HG02840 (cell line): ENCODE data around the gene SMIM5.
A peak's percentile ranks its signal among the peaks of the same experiment; 100 is the strongest.
"Not testable (repeated sequence)": the region's sequence is repeated elsewhere in the genome, so short reads cannot be mapped to it uniquely, and the experiment has no call there.

ENCODE experiments used
- ATAC-seq: cut with Tn5 transposase; IDR thresholded peaks from one replicate; pipeline ENCODE4 v1.9.1; 2021; ENCODE audit warnings: mild to moderate bottlenecking, moderate library complexity, moderate number of reproducible peaks; ENCODE audit not compliant: unreplicated experiment, low FRiP score

The SMIM5 gene, protein sequence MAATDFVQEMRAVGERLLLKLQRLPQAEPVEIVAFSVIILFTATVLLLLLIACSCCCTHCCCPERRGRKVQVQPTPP

GRCh38 chr17:75632863-75633485, at the start of gene SMIM5:
Gene SMIM5 (plus strand): TSS chr17:75633434. CDS start chr17:75640202, 6,768 bp downstream.
- ATAC-seq = no peak

DNA sequence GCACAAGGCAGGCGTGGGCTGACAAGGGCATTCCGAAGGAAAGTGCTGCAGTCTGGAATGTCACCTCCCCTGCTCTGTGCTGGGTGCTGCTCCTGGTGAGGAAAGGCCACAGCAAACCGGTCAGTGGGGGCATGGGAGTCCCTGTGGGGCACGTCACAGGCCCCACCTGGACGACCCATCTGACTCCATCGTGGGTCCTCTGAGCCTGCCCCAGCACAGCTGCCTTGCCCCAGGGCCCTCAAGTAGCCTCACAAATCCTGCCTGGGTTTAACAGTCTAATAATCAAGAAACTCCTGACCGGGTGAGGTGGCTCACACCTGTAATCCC, 48.4 kb upstream of the SMIM5 start:
- no peak for ATAC-seq

DNA sequence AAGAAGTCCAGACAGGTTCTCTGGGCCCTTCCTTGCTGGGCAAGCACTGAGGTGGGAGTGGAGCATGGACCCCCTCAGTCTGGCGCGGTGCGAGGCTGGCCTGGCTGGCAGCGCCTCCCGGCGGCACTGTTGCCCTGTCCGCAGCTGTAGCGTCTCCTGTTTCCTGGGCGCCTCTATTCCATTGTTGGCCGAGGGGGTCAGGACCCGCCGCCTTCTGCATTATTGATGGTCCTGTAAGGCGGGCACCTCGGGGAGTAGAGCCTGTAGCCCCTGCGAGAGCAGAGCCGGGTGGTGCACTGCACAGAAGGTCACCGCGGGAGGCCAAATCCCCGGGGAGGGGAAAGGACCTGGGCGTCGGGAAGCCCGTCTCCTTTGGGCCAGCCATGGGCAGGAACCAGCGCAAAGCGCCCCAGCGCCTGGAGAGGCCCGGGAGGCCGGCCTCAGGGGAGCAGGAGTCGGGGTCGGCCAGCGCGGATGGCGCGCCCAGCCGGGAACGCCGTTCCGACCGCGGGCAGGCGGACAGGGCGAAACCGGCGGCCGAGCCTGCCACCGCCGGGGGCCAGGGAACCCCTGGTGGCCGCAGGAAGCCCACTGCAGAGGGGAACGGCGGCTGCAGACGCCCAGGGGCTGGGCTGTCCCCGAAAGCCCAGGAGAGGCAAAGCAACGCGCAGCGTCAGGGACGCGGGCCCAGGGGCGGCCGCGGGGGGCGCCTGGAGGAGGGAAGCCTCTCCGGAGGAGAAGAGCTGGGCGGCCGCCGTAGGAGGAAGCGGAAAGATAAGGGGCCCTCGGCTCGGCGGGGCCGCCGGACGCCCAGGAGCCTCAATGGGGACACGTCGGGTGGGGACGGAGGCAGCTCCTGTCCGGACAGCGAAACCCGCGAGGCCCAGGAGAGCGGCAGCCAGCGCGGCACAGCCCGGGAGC, 45.3 kb upstream of the SMIM5 start, which contains the start of gene MYO15B:
Gene MYO15B, plus strand, starts transcription at position 126 of the 921 bp plus-strand sequence. Its CDS starts 258 bp downstream, at position 384.
- ATAC-seq = peak; percentile 6

- peak; percentile 26 for ATAC-seq
Measured at GRCh38 chr17:75588596-75589011, 44.6 kb upstream of the SMIM5 start.

GRCh38 chr17:75589012-75589918, 44.0 kb upstream of the SMIM5 start:
- ATAC-seq = peak; percentile 69

GRCh38 chr17:75589919-75590303, 43.3 kb upstream of the SMIM5 start:
- ATAC-seq = no peak

GRCh38 chr17:75590314-75590761, 42.9 kb upstream of the SMIM5 start:
- no peak for ATAC-seq

GRCh38 chr17:75590849-75591721, 42.1 kb upstream of the SMIM5 start:
- ATAC-seq = no peak

DNA sequence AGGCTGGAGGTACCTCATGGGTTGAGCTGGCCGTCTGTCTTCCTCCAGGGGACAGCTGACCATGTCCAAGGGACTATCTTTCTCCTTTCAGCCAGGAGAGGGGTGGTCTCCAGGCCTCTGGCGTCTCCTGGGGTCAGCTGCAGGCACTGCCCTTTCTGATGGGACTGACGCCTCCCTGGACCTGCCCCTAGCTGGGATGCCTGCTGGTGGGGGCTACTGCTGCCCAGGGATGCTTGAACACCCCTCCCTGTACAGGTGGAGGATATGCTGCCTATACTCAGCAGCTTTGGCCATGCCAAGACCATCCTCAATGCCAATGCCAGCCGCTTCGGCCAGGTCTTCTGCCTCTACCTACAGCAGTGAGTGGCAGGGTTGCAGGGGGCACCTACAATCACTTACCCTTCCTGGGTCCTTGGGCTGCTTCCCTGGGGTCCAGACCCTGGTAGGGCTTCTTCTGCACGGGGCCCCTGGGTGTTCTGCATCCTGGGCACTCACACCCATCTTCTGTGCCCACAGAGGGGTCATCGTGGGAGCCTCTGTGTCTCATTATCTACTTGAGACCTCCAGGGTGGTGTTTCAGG, 41.4 kb upstream of the SMIM5 start:
- no peak for ATAC-seq

- ATAC-seq = no peak
Measured at GRCh38 chr17:75592348-75593020, 40.8 kb upstream of the SMIM5 start.

GRCh38 chr17:75593430-75593829, 39.8 kb upstream of the SMIM5 start:
- ATAC-seq = not testable (repeated sequence)

DNA sequence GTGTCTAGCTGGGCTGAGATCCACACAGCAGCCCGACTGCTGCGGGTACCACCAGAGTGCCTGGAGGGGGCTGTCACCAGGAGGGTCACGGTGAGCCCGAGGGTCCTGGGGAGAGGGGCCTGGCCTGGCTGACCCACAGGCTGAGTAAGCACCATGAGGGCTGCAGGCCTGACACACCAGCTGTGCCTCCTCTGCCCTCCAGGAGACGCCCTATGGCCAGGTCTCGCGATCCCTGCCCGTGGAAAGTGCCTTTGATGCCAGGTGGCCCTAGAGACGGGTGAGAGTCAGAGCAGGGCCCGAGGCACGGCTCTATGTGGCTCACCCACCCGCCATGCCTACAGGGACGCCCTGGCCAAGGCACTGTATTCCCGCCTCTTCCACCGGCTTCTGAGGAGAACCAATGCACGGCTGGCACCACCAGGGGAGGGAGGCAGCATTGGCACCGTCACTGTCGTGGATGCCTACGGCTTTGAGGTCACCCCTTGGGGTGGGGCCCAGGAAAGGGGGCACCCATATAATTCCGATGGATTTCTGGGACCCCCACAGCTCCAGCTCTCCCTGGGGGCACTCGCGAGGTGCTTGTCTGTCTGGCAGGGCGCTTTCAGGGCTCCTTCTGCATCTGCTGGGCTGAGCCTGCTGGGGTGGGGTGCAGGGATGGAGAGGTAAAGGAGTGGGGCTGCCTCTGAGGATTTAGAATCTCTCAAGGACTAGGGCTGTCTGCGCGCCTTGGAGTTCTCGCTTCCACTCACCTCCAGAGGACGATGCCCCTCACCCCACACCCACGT, 38.5 kb upstream of the SMIM5 start:
- no peak for ATAC-seq

DNA sequence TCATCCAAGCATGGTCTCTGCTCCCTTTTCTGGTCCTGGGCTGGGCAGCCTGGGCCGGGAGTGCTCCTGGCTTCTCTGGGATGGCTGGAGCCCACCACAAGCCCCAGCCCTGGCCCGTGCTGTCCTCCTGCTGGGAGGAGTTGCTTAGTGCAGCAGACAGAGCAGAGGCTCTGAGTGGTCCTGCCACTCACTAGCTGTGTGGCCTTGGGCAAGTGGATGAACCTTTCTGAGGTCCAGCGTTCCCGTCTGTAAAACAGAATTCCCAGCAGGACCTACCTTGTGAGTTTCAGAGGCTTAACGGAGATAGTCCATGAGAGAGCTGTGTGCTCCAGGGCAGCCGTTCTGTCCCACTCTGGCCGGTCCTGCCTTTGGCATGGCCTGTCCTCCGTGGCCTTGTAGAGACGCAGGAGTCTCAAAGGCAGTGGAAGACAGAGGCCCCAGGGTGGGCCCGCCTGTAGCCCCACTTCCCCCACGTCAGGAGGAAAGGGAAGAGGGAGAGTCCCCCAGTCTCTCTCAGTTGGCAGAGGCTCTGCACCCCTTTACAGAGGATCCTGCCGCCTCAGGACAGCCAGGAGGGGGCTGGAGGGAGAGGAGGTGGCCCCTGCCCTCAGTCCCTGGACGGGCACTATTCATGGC, 37.8 kb upstream of the SMIM5 start:
- ATAC-seq = no peak

DNA sequence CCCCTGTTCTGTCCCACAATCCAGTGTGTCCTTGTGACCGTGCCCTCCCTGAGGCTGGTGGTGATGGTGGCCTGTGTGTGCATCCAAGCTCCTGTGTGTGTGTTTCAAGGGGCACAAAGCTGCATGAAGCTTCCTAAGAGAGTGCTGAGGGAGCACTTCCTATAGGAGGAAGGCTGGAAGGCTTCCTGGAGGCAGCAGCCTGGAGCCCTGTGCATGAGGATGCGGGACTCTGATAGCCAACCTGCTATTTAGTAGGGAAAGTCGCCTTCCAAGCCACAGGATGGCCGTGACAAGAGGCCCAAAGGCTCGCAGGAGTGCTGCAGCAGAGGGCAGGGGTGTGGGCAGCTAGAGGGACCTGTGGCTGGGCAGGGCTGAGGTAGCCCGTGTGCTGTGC, 37.3 kb upstream of the SMIM5 start:
- ATAC-seq = no peak

DNA sequence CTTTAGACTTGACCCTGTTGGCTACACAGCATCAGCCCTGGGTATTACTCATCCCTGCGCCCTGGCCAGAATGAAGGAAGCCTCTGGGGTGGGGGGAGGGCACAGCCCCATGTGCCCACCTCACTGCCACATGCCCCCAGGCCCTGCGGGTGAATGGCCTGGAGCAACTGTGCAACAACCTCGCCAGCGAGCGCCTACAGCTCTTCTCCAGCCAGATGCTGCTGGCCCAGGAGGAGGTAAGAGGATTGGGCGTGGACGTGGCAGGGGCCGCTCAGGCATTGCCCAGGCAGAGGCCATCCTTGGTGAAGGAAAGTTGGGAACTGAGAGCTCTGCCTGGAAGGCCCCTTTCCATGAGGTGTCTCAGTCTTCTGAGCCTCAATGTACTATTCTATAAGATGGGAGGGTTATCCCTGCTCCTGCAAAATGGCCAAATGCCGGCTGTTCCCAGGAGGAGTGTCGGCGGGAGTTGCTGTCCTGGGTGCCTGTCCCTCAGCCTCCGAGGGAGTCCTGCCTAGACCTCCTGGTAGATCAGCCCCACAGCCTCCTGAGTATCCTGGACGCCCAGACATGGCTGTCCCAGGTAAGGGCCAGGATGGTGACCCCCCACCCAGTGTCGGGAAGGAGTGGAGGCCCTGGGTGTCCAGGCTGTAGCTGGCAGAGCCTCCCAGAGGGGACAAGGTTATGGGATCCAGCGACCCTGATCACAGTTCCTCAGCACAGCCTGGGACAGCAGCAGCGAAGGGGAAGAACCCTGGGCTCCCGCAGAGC, 36.7 kb upstream of the SMIM5 start:
- no peak for ATAC-seq

- no peak for ATAC-seq
Measured at GRCh38 chr17:75601057-75601987, 31.9 kb upstream of the SMIM5 start.
